Trophoblast cell (in vitro differentiated cells and primary cell): ENCODE results near the gene KSR1.

ENCODE experiments used
- DNase-seq, 2 donors: peaks; one replicate each; pipeline ENCODE4 v3.0.0-alpha.2; 2016
- H2AFZ ChIP-seq: 2 replicates; pipeline ENCODE4 v1.6.1; 2013; ENCODE audit warnings: low read length, moderate library complexity, mild to moderate bottlenecking; ENCODE audit not compliant: insufficient read depth, poor library complexity
- H2AK5ac ChIP-seq: 2 replicates; pipeline ENCODE4 v1.6.1; 2013; ENCODE audit warnings: mild to moderate bottlenecking, low read length
- H2BK120ac ChIP-seq: 2 replicates; pipeline ENCODE4 v1.6.1; 2013; ENCODE audit warnings: low read length, mild to moderate bottlenecking, moderate library complexity; ENCODE audit not compliant: insufficient read depth, poor library complexity
- H2BK12ac ChIP-seq: 2 replicates; pipeline ENCODE4 v1.6.1; 2013; ENCODE audit warnings: mild to moderate bottlenecking, low read length, moderate library complexity
- H2BK5ac ChIP-seq: 2 replicates; pipeline ENCODE4 v1.6.1; 2013; ENCODE audit warnings: low read length, low read depth, moderate library complexity, mild to moderate bottlenecking; ENCODE audit not compliant: poor library complexity
- H3K14ac ChIP-seq: 2 replicates; pipeline ENCODE4 v1.6.1; 2013; ENCODE audit warnings: mild to moderate bottlenecking, low read length
- H3K18ac ChIP-seq: 2 replicates; pipeline ENCODE4 v1.6.1; 2013; ENCODE audit warnings: mild to moderate bottlenecking, low read length
- H3K23ac ChIP-seq: 2 replicates; pipeline ENCODE4 v1.6.1; 2013; ENCODE audit warnings: low read length
- H3K27ac ChIP-seq: 2 replicates; pipeline ENCODE4 v1.5.1; 2013; ENCODE audit warnings: low read depth, mild to moderate bottlenecking, inconsistent platforms, low read length, moderate library complexity
- H3K27me3 ChIP-seq: 2 replicates; pipeline ENCODE4 v1.6.1; 2013; ENCODE audit warnings: inconsistent platforms, mild to moderate bottlenecking, low read length, moderate library complexity; ENCODE audit not compliant: insufficient read depth
- H3K36me3 ChIP-seq, 2 experiments: 1 replicate in 1 of 2; 2 replicates in 1 of 2; pipeline ENCODE4 v1.6.1; 2013; ENCODE audit warnings: low read length in 2 of 2, mild to moderate bottlenecking in 2 of 2, moderate library complexity in 1 of 2; ENCODE audit not compliant: insufficient read depth in 2 of 2, control insufficient read depth in 1 of 2
- H3K4ac ChIP-seq: 2 replicates; pipeline ENCODE4 v1.6.1; 2013; ENCODE audit warnings: low read depth, mild to moderate bottlenecking, low read length, moderate library complexity
- H3K4me1 ChIP-seq, 2 experiments: 1 replicate in 1 of 2; 2 replicates in 1 of 2; pipeline ENCODE4 v1.6.1; 2013; ENCODE audit warnings: low read length in 2 of 2, mild to moderate bottlenecking in 2 of 2, moderate library complexity in 1 of 2; ENCODE audit not compliant: insufficient read depth in 2 of 2, control insufficient read depth in 1 of 2
- H3K4me2 ChIP-seq: 2 replicates; pipeline ENCODE4 v1.6.1; 2013; ENCODE audit warnings: inconsistent platforms, mild to moderate bottlenecking, low read length, moderate library complexity
- H3K4me3 ChIP-seq: 2 replicates; pipeline ENCODE4 v1.5.1; 2013; ENCODE audit warnings: mild to moderate bottlenecking, low read depth, low read length, inconsistent platforms
- H3K79me1 ChIP-seq: one replicate; pipeline ENCODE4 v1.6.1; 2013; ENCODE audit warnings: low read length
- H3K79me2 ChIP-seq: 2 replicates; pipeline ENCODE4 v1.6.1; 2013; ENCODE audit warnings: low read length, mild to moderate bottlenecking; ENCODE audit not compliant: control insufficient read depth, insufficient read depth, poor library complexity
- H3K9ac ChIP-seq: 2 replicates; pipeline ENCODE4 v1.6.1; 2013; ENCODE audit warnings: mild to moderate bottlenecking, low read length
- H3K9me3 ChIP-seq: 2 replicates; pipeline ENCODE4 v1.6.1; 2013; ENCODE audit warnings: low read depth, mild to moderate bottlenecking, control low read depth, inconsistent platforms, low read length; ENCODE audit not compliant: insufficient read depth
- H4K12ac ChIP-seq: 2 replicates; pipeline ENCODE4 v1.6.1; 2013; ENCODE audit warnings: low read depth, mild to moderate bottlenecking, low read length, moderate library complexity
- H4K8ac ChIP-seq: 2 replicates; pipeline ENCODE4 v1.6.1; 2013; ENCODE audit warnings: low read depth, mild to moderate bottlenecking, low read length, moderate library complexity
- H4K91ac ChIP-seq: one replicate; pipeline ENCODE4 v1.6.1; 2013; ENCODE audit warnings: low read depth, mild to moderate bottlenecking, low read length, moderate library complexity
- WGBS: extraction: QIAGEN DNeasy Blood & Tissue Kit; methylation state at CpG from one replicate; pipeline ENCODE4 v1.1.7; 2013; ENCODE audit warnings: missing lambda C conversion rate; ENCODE audit not compliant: insufficient read length, insufficient coverage; ENCODE audit errors: extremely low coverage; 5-methylcytosine and 5-hydroxymethylcytosine counted together

The KSR1 gene

DNA sequence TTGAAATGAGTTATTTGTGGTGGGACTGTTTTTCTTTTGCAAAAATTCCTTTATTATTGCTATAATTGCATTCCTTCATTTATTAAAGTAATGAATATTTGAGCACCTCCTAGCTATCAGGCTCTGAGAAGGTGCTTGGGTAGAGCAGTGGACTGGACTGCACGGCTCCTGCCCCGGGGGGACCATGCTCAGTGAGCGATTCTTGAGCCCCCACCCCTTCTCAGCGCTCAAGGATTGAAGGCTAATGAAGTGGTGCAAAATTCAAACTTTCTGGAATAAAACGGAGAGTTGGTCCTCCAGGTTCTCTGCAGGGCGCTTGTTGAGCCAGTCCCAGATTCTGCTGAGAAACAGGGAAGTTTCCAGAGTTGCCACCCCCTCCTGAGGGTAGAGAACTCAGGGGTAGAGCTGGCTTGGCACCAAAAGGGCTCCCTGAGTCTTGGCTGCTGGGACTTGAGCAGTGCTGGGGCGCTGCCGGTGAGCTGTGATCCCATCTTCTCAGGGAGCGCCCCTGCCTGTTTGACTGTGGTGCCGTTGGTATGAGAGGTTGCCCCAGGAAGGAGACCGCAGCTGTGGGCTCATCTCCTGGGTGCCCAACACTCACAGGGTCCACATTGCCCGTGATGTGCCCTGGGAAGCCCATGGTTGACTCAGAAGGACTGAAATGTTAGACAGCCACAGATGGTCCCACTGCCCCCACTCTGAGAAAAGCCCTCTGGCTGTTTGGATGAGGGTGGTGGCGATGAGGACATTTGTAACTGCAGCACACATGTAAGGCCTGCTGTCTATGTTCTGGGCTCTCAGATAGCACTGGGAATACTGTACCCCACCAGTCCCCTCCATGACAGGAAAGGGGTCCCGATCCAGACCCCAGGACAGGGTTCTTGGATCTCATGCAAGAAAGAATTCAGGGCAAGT, 20.0 kb downstream of the KSR1 start:
- Histone ChIP-seq H2BK12ac (no peak overlapping the region), H3K79me1 (no peaks in the 10 kb centered on the region), H3K4ac (peak overlapping the region; percentile 21), H2BK120ac (no peak overlapping the region), H2AFZ (no peak overlapping the region), H3K9me3 (no peaks in the 10 kb centered on the region), H3K36me3 (no peaks in the 10 kb centered on the region), H3K4me2 (no peak overlapping the region), H2AK5ac (no peak overlapping the region), H3K14ac (no peak overlapping the region), H4K8ac (no peak overlapping the region), H3K79me2 (peaks cover 2% of the 10 kb centered on the region), H3K27ac (no peak overlapping the region), H3K18ac (no peak overlapping the region), H3K4me1 (peaks cover 23 to 26% of the 10 kb centered on the region in 2 experiments), H4K91ac (no peak overlapping the region), H3K9ac (no peak overlapping the region), H3K23ac (no peak overlapping the region), H3K27me3 (no peaks in the 10 kb centered on the region), H4K12ac (no peak overlapping the region), H3K4me3 (no peak overlapping the region), H2BK5ac (no peak overlapping the region)
- no CpG with 5 or more reads among the region's 14 CpGs for WGBS
- peak; percentile 38 to 53 for DNase-seq

DNA sequence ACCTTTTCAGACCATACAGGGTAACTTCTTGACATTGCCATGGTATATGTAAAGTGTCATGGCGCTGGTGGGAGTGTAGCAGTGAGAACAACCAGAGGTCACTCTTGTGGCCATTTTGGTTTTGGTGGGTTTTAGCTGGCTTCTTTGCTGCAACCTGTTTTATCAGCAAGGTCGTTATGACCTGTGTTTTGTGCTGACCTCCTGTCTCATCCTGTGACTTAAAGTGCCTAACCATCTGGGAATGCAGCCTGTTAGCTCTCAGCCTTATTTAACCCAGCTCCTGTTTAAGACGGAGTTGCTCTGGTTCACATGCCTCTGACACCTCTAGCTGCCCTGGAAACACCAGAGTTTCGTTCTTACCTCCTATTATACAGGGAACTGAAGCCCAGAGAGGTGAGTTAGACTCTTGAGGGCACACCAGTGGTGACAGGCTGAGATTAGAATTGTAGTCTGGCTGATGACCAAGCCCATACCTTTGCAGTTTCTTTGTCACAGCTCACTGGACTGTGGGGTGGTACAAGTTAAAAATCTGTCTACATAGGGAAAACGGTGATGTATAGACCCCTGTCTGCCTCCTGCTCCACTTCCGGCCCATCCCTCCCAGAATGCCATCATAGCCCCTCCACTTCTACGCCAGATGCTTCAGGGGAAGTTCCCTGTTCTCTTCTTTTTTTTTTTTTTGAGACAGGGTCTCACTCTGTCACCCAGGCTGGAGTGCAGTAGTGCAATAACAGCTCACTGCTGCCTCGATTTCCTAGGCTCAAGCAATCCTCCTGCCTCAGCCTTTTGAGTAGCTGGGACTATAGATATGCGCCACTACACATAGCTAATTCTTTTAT, 21.0 kb downstream of the KSR1 start:
- Histone ChIP-seq H4K12ac (no peak overlapping the region), H3K4ac (no peak overlapping the region), H3K18ac (no peak overlapping the region), H3K36me3 (no peaks in the 10 kb centered on the region), H2BK5ac (no peak overlapping the region), H4K91ac (no peak overlapping the region), H3K14ac (no peak overlapping the region), H3K79me1 (no peaks in the 10 kb centered on the region), H3K4me2 (no peak overlapping the region), H3K23ac (no peak overlapping the region), H2AFZ (no peak overlapping the region), H3K27me3 (no peaks in the 10 kb centered on the region), H3K9ac (no peak overlapping the region), H3K4me3 (no peak overlapping the region), H2BK120ac (no peak overlapping the region), H3K79me2 (peaks cover 2% of the 10 kb centered on the region), H2BK12ac (no peak overlapping the region), H3K27ac (no peak overlapping the region), H3K4me1 (peaks cover 13 to 18% of the 10 kb centered on the region in 2 experiments), H4K8ac (no peak overlapping the region), H3K9me3 (no peaks in the 10 kb centered on the region), H2AK5ac (no peak overlapping the region)
- no CpG with 5 or more reads among the region's 9 CpGs for WGBS
- peak; percentile 53 to 64 for DNase-seq

DNA sequence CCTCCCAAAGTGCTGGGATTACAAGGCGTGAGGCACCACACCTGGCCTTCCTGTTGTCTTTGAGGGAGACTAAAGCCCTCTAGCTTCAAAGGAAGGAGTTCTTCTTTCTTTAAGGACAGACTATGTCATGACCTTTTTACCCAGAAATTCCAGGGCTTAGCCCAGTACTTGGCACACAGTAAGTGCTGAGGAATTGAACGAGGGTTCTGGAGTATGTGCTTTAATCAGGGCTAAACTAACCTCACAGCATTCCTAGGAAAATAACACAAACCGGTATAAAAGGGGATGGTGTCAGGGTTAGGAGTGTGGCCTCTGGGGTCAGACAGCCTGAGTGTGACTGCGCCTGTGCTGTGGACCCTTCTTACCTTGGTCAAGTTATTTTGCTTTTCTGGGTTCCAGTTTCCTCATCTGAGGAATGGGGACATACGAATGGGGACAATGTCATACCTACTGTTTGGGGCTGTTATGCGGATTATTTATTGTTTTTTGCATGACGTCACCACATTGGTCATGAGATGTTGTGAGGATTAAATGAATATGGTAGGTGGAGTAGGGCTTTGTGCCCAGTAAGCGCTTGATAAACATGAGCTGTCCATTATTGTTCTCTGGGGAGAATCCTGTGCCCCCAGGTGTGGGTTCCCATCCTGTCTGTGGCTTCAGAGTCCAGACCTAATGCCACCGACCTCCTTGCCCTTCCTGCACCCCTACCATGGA, 21.9 kb downstream of the KSR1 start:
- H3K79me2 ChIP-seq: peaks cover 2% of the 10 kb centered on the region
- H3K4ac ChIP-seq: no peak overlapping the region
- WGBS: no CpG with 5 or more reads among the region's 9 CpGs
- H4K8ac ChIP-seq: no peak overlapping the region
- H2AFZ ChIP-seq: no peak overlapping the region
- no peak overlapping the region for H3K23ac ChIP-seq
- peaks cover 12 to 16% of the 10 kb centered on the region in 2 experiments for H3K4me1 ChIP-seq
- no peak overlapping the region for H2BK5ac ChIP-seq
- H2BK120ac ChIP-seq: no peak overlapping the region
- H4K91ac ChIP-seq: no peak overlapping the region
- no peaks in the 10 kb centered on the region for H3K9me3 ChIP-seq
- H3K4me2 ChIP-seq: no peak overlapping the region
- peak; percentile 78 to 96 for DNase-seq
- H3K4me3 ChIP-seq: no peak overlapping the region
- no peak overlapping the region for H3K27ac ChIP-seq
- H3K27me3 ChIP-seq: no peaks in the 10 kb centered on the region
- no peak overlapping the region for H3K14ac ChIP-seq
- no peak overlapping the region for H4K12ac ChIP-seq
- no peak overlapping the region for H2BK12ac ChIP-seq
- no peak overlapping the region for H3K18ac ChIP-seq
- no peak overlapping the region for H2AK5ac ChIP-seq
- no peaks in the 10 kb centered on the region for H3K79me1 ChIP-seq
- no peak overlapping the region for H3K9ac ChIP-seq
- no peaks in the 10 kb centered on the region for H3K36me3 ChIP-seq

DNA sequence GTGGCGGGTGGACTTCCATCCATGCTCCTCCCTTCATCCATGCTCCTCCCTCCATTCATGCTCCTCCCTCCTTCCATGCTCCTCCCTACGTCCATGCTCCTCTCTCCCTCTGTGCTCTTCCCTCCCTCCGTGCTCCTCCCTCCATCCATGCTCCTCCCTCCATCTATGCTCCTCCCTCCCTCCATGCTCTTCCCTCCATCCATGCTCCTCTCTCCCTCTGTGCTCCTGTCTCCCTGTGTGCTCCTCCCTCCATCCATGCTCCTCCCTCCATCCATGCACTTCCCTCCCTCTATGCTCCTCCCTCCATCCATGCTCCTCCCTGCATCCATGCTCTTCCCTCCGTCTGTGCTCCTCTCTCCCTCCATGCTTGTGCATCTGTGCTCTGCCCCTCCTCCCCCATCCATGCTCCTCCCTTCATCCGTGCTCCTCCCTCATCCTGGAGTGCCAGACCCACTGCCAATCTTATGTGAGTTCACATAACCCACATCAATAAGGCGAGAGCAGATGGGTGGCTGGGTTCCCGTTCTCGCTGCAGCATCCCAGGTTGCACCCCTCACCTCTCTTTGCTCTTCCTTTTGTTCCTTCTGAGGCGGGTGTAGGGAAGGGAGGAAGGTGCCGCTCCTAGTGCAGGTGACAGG, 22.8 kb downstream of the KSR1 start:
- Histone ChIP-seq H3K9ac (no peak overlapping the region), H3K23ac (no peak overlapping the region), H3K79me1 (no peaks in the 10 kb centered on the region), H3K36me3 (no peaks in the 10 kb centered on the region), H2BK120ac (no peak overlapping the region), H3K4me2 (no peak overlapping the region), H3K9me3 (no peaks in the 10 kb centered on the region), H3K18ac (no peak overlapping the region), H2BK12ac (no peak overlapping the region), H3K79me2 (peaks cover 2% of the 10 kb centered on the region), H3K4me1 (peaks cover 10 to 13% of the 10 kb centered on the region in 2 experiments), H4K8ac (no peak overlapping the region), H2BK5ac (no peak overlapping the region), H2AFZ (no peak overlapping the region), H3K27me3 (no peaks in the 10 kb centered on the region), H3K27ac (no peak overlapping the region), H4K91ac (no peak overlapping the region), H3K4me3 (peak overlapping the region; percentile 5), H3K14ac (no peak overlapping the region), H2AK5ac (no peak overlapping the region), H4K12ac (no peak overlapping the region), H3K4ac (peak overlapping the region; percentile 7)
- no CpG with 5 or more reads among the region's 10 CpGs for WGBS
- DNase-seq: no peak
